Coronary artery (tissue), 2 donors: ENCODE measurements around the gene ASB2.

Experiments
- DNase-seq: peaks from one replicate; pipeline ENCODE4 v3.0.0-alpha.2; 2017; ENCODE audit warnings: low spot score
- H3K27ac ChIP-seq, 2 donors: fragments of 200-600 bp; sonication (generic); one replicate each; pipeline ENCODE4 v1.5.1; 2016 to 2019
- H3K4me3 ChIP-seq: fragments of 200-600 bp; sonication (generic); 2 replicates; pipeline ENCODE4 v1.5.1; 2016; ENCODE audit warnings: mild to moderate bottlenecking, moderate library complexity
- CTCF ChIP-seq: fragments of 200-600 bp; sonication (generic); IDR thresholded peaks from one replicate; pipeline ENCODE4 v1.5.1; 2019; ENCODE audit warnings: antibody characterized with exemption

Gene ASB2

GRCh38 chr14:93915070-93915705 is 61.2 kb downstream of the ASB2 start:
- no peak for DNase-seq
- no peak for TF ChIP-seq CTCF
- no peak overlapping the region for H3K27ac ChIP-seq
- no peak overlapping the region for H3K4me3 ChIP-seq

GRCh38 chr14:93914278-93914677 is 62.1 kb downstream of the ASB2 start:
- DNase-seq = no peak
- no peak overlapping the region for H3K27ac ChIP-seq
- TF ChIP-seq CTCF = no peak

GRCh38 chr14:93912782-93913181 is 63.6 kb downstream of the ASB2 start:
- H3K4me3 ChIP-seq = no peak overlapping the region
- H3K27ac ChIP-seq = no peak overlapping the region
- no peak for DNase-seq
- no peak for TF ChIP-seq CTCF

More at GRCh38 chr14:93914278-93914677, 62.1 kb downstream of the ASB2 start:
- no peak overlapping the region for H3K4me3 ChIP-seq

GRCh38 chr14:93911975-93912615 is 64.3 kb downstream of the ASB2 start:
- no peak overlapping the region for H3K4me3 ChIP-seq
- no peak for DNase-seq
- H3K27ac ChIP-seq = no peak overlapping the region
- no peak for TF ChIP-seq CTCF

GRCh38 chr14:93909429-93910128 is 66.8 kb downstream of the ASB2 start:
- no peak for DNase-seq
- H3K4me3 ChIP-seq = no peak overlapping the region
- no peak overlapping the region for H3K27ac ChIP-seq
- no peak for TF ChIP-seq CTCF

- DNase-seq = no peak
- TF ChIP-seq CTCF = peak; percentile 53
- no peak overlapping the region for H3K4me3 ChIP-seq
Measured at GRCh38 chr14:93906341-93907329, 69.7 kb downstream of the ASB2 start.

More at GRCh38 chr14:93906341-93907329, 69.7 kb downstream of the ASB2 start:
- H3K27ac ChIP-seq = no peak overlapping the region
